CD14-positive monocyte (primary cell): ENCODE results near the gene ALKBH4. TPM values are rescaled to one million over a fixed set of nuclear protein-coding genes. Genes with fewer than 3 reads are reported as not detected.
"Not testable (repeated sequence)": the region's sequence is repeated elsewhere in the genome, so short reads cannot be mapped to it uniquely, and the experiment has no call there.

Experiments
- DNase-seq, 3 donors: peaks; one replicate each; pipeline ENCODE4 v3.0.0-alpha.2; 2011 to 2022
- H2AFZ ChIP-seq: 2 replicates; pipeline ENCODE4 v1.6.0; 2012; ENCODE audit warnings: mild to moderate bottlenecking, low read depth, low read length, inconsistent platforms; ENCODE audit not compliant: insufficient read depth, poor library complexity, severe bottlenecking
- H3K27ac ChIP-seq, 2 donors: 1 replicate in 1 of 2; 2 replicates in 1 of 2; pipeline ENCODE4 v1.5.1; 2012 to 2013; ENCODE audit warnings: low read length in 2 of 2, control low read depth in 1 of 2, inconsistent platforms in 1 of 2, low read depth in 1 of 2, mild to moderate bottlenecking in 1 of 2
- H3K27me3 ChIP-seq, 2 donors: one replicate each; pipeline versions ENCODE4 v1.6.0 to v1.6.1; 2011 to 2013; ENCODE audit warnings: low read length in 2 of 2; ENCODE audit not compliant: control insufficient read depth in 2 of 2, insufficient read depth in 2 of 2
- H3K36me3 ChIP-seq, 2 donors: replicated peaks in 1 of 2; 1 replicate in 1 of 2; 2 replicates in 1 of 2; pipeline versions ENCODE4 v1.5.1 to v1.6.1; 2012 to 2013; ENCODE audit warnings: low read length in 2 of 2, control low read depth in 1 of 2, inconsistent platforms in 1 of 2, mild to moderate bottlenecking in 1 of 2; ENCODE audit not compliant: insufficient read depth in 2 of 2, control insufficient read depth in 1 of 2
- H3K4me1 ChIP-seq, 2 donors: 1 replicate in 1 of 2; 2 replicates in 1 of 2; pipeline versions ENCODE4 v1.5.1 to v1.6.1; 2012 to 2013; ENCODE audit warnings: low read length in 2 of 2, control low read depth in 1 of 2, inconsistent platforms in 1 of 2, mild to moderate bottlenecking in 1 of 2, moderate library complexity in 1 of 2; ENCODE audit not compliant: insufficient read depth in 2 of 2, control insufficient read depth in 1 of 2
- H3K4me2 ChIP-seq: replicated peaks from 2 replicates; pipeline ENCODE3; 2012; ENCODE audit warnings: low read length, moderate library complexity, mild to moderate bottlenecking; ENCODE audit not compliant: poor library complexity, severe bottlenecking; ENCODE audit errors: extremely low read depth
- H3K4me3 ChIP-seq, 3 experiments: fragments of 200-600 bp in 1 of 3; sonication (generic) in 1 of 3; replicated peaks in 1 of 3; 1 replicate in 2 of 3; 2 replicates in 1 of 3; pipeline ENCODE4 v1.5.1; 2011 to 2013; ENCODE audit warnings: low read length in 3 of 3, mild to moderate bottlenecking in 3 of 3, control low read depth in 2 of 3, low read depth in 2 of 3, inconsistent platforms in 1 of 3, moderate library complexity in 1 of 3
- H3K79me2 ChIP-seq: 2 replicates; pipeline ENCODE4 v1.6.0; 2012; ENCODE audit warnings: mild to moderate bottlenecking, control low read depth, inconsistent platforms, low read length, moderate library complexity; ENCODE audit not compliant: insufficient read depth
- H3K9ac ChIP-seq: 2 replicates; pipeline ENCODE4 v1.6.0; 2017; ENCODE audit warnings: low read length, mild to moderate bottlenecking; ENCODE audit not compliant: insufficient read depth, poor library complexity, severe bottlenecking
- H3K9me3 ChIP-seq, 2 donors: replicated peaks in 1 of 2; 1 replicate in 1 of 2; 2 replicates in 1 of 2; pipeline versions ENCODE4 v1.5.1 to v1.6.1; 2012 to 2013; ENCODE audit warnings: low read length in 2 of 2, control low read depth in 1 of 2; ENCODE audit not compliant: control insufficient read depth in 1 of 2, insufficient read depth in 1 of 2
- H4K20me1 ChIP-seq: 2 replicates; pipeline ENCODE4 v1.6.0; 2012; ENCODE audit warnings: mild to moderate bottlenecking, low read length, control low read depth, moderate library complexity; ENCODE audit not compliant: insufficient read depth
- H3K27ac Mint-ChIP-seq, 7 donors: one replicate each; pipeline ENCODE4 v1.8.0; 2020; ENCODE audit warnings: mild to moderate bottlenecking in 7 of 7, mixed read lengths in 7 of 7, moderate library complexity in 6 of 7, inconsistent platforms in 2 of 7
- H3K27me3 Mint-ChIP-seq, 3 donors: one replicate each; pipeline ENCODE4 v1.8.0; 2021 to 2022; ENCODE audit warnings: low read depth in 3 of 3, mild to moderate bottlenecking in 3 of 3, mixed read lengths in 3 of 3, moderate library complexity in 3 of 3, inconsistent platforms in 1 of 3
- H3K36me3 Mint-ChIP-seq, 2 donors: one replicate each; pipeline ENCODE4 v1.8.0; 2020; ENCODE audit warnings: mixed read lengths in 2 of 2, inconsistent platforms in 1 of 2, mild to moderate bottlenecking in 1 of 2
- H3K4me1 Mint-ChIP-seq: one replicate; pipeline ENCODE4 v1.8.0; 2020; ENCODE audit warnings: mild to moderate bottlenecking, mixed read lengths
- H3K4me3 Mint-ChIP-seq, 2 donors: one replicate each; pipeline ENCODE4 v1.8.0; 2020; ENCODE audit warnings: mild to moderate bottlenecking in 2 of 2, mixed read lengths in 2 of 2, moderate library complexity in 1 of 2
- H3K9me3 Mint-ChIP-seq, 7 donors: one replicate each; pipeline ENCODE4 v1.8.0; 2020 to 2022; ENCODE audit warnings: mixed read lengths in 7 of 7, mild to moderate bottlenecking in 6 of 7, moderate library complexity in 6 of 7, inconsistent platforms in 2 of 7
- WGBS: methylation state at CpG from one replicate; pipeline ENCODE4 v1.1.5; 2013; ENCODE audit warnings: missing lambda C conversion rate; ENCODE audit not compliant: insufficient coverage; 5-methylcytosine and 5-hydroxymethylcytosine counted together
- intact Hi-C, 2 donors: fragments of 100-400 bp; cut with micrococcal nuclease; formaldehyde crosslinking; loops; one replicate each; pipeline versions ENCODE4 v1.15.0 to v1.15.1; 2023
- polyA plus RNA-seq, 3 donors: library from polyadenylated mRNA; depleted of rRNA in 1 of 3; unstranded in 2 of 3; stranded (reverse) in 1 of 3; fragments of 300-500 nt in 2 of 3; fragments of >200 nt in 1 of 3; fragmentation: Illumina TruSeq in 2 of 3; gene quantifications; 1 replicate in 2 of 3; 2 replicates in 1 of 3; pipeline ENCODE4 v1.2.3, GENCODE V29; 2012 to 2021

Gene ALKBH4
- polyA plus RNA-seq, 3 donors: 2.9 to 11.8 (median 9.7) TPM

GRCh38 chr7:102474736-102475435 is 10.2 kb upstream of the ALKBH4 start:
- peaks cover 12 to 25% of the 10 kb centered on the region in 2 donors for H3K36me3 Mint-ChIP-seq
- H4K20me1 ChIP-seq, H3K79me2 ChIP-seq, intact Hi-C loops, H3K27ac ChIP-seq, H3K4me3 ChIP-seq, DNase-seq, H3K27me3 ChIP-seq, H2AFZ ChIP-seq, H3K4me2 ChIP-seq, H3K27ac Mint-ChIP-seq, H3K9ac ChIP-seq, H3K4me3 Mint-ChIP-seq, H3K27me3 Mint-ChIP-seq, H3K4me1 ChIP-seq, H3K9me3 Mint-ChIP-seq, H3K4me1 Mint-ChIP-seq, H3K9me3 ChIP-seq: not testable (repeated sequence)
- H3K36me3 ChIP-seq: peaks cover 15 to 19% of the 10 kb centered on the region in 2 donors
- no CpG with 5 or more reads among the region's 19 CpGs for WGBS

- H3K27me3 ChIP-seq, H3K27ac Mint-ChIP-seq, H3K9me3 ChIP-seq, H3K9ac ChIP-seq, H3K4me3 Mint-ChIP-seq, DNase-seq, H3K27ac ChIP-seq, intact Hi-C loops, H4K20me1 ChIP-seq, H3K79me2 ChIP-seq, H3K4me1 Mint-ChIP-seq, H3K4me1 ChIP-seq, H2AFZ ChIP-seq, H3K4me2 ChIP-seq, H3K9me3 Mint-ChIP-seq, H3K4me3 ChIP-seq, H3K27me3 Mint-ChIP-seq: not testable (repeated sequence)
- H3K36me3 ChIP-seq: peaks cover 15 to 19% of the 10 kb centered on the region in 2 donors
- WGBS: no CpG with 5 or more reads among the region's 14 CpGs
- peaks cover 12 to 25% of the 10 kb centered on the region in 2 donors for H3K36me3 Mint-ChIP-seq
These were observed 9.5 kb upstream of the ALKBH4 start for GRCh38 chr7:102474116-102474515.
